H1 (cell line): ENCODE measurements around the gene SYT6. TPM values are rescaled to one million over a fixed set of nuclear protein-coding genes. Genes with fewer than 3 reads are reported as not detected.
"Not testable (repeated sequence)": the region's sequence is repeated elsewhere in the genome, so short reads cannot be mapped to it uniquely, and the experiment has no call there.

Experiments used
- CTCF ChIA-PET: fragments of 300-600 bp; sonication (Branson Sonifier 250); formaldehyde crosslinking; loops from one replicate; lab custom pipeline; 2021; ENCODE audit not compliant: partially characterized antibody; lab: Charles Lee
- POLR2A ChIA-PET: fragments of 300-600 bp; sonication (Branson Sonifier 250); formaldehyde crosslinking; loops from one replicate; lab custom pipeline; 2021; ENCODE audit warnings: inconsistent platforms; ENCODE audit not compliant: partially characterized antibody; lab: Charles Lee
- DNase-seq, 2 experiments: peaks; one replicate each; pipeline versions ENCODE4 v3.0.0 to v3.0.0-alpha.2; 2010 to 2022; ENCODE audit warnings: low spot score in 2 of 2, low read depth in 1 of 2, mixed read lengths in 1 of 2
- FAIRE-seq: peaks from 2 replicates; lab custom pipeline; 2011; peaks lifted over from hg19 to GRCh38; lab: Jason Lieb, UNC
- H2AFZ ChIP-seq: 2 replicates; pipeline ENCODE4 v1.8.1; 2012; ENCODE audit warnings: low read length, inconsistent platforms
- H2AK5ac ChIP-seq: 2 replicates; pipeline ENCODE4 v1.6.1; 2013; ENCODE audit warnings: low read depth, low read length
- H2BK120ac ChIP-seq: replicated peaks from 2 replicates; pipeline ENCODE3; 2013; ENCODE audit warnings: low read depth, low read length, inconsistent platforms
- H2BK12ac ChIP-seq: 2 replicates; pipeline ENCODE4 v1.6.1; 2013; ENCODE audit warnings: low read depth, low read length
- H2BK15ac ChIP-seq: 2 replicates; pipeline ENCODE4 v1.6.1; 2013; ENCODE audit warnings: low read length
- H2BK20ac ChIP-seq: 2 replicates; pipeline ENCODE4 v1.6.1; 2013; ENCODE audit warnings: low read length
- H2BK5ac ChIP-seq: 2 replicates; pipeline ENCODE4 v1.6.1; 2013; ENCODE audit warnings: low read depth, low read length
- H3K14ac ChIP-seq: 2 replicates; pipeline ENCODE4 v1.6.1; 2013; ENCODE audit warnings: inconsistent platforms; ENCODE audit not compliant: insufficient read length
- H3K18ac ChIP-seq: 2 replicates; pipeline ENCODE4 v1.6.1; 2013; ENCODE audit warnings: low read length; ENCODE audit errors: extremely low read depth
- H3K23ac ChIP-seq: 2 replicates; pipeline ENCODE4 v1.6.1; 2013; ENCODE audit warnings: inconsistent platforms; ENCODE audit not compliant: insufficient read length
- H3K23me2 ChIP-seq: 2 replicates; pipeline ENCODE4 v1.6.1; 2013; ENCODE audit warnings: low read depth, low read length
- H3K27ac ChIP-seq: 2 replicates; pipeline ENCODE4 v1.6.1; 2011; ENCODE audit warnings: low read depth, low read length, inconsistent platforms
- H3K27me3 ChIP-seq, 4 experiments: replicated peaks in 1 of 4; 1 replicate in 1 of 4; 2 replicates in 3 of 4; pipeline versions ENCODE4 v1.6.1 to v1.8.1; 2011 to 2013; ENCODE audit warnings: low read length in 3 of 4, mild to moderate bottlenecking in 3 of 4, inconsistent platforms in 2 of 4, mixed read lengths in 2 of 4, moderate library complexity in 1 of 4; ENCODE audit not compliant: control insufficient read depth in 3 of 4, insufficient read depth in 3 of 4; ENCODE audit errors: extremely low read depth in 1 of 4
- H3K36me3 ChIP-seq, 4 experiments: 2 replicates each; pipeline versions ENCODE4 v1.6.1 to v1.8.1; 2011 to 2013; ENCODE audit warnings: mild to moderate bottlenecking in 4 of 4, low read length in 3 of 4, moderate library complexity in 2 of 4, control low read depth in 1 of 4, inconsistent platforms in 1 of 4; ENCODE audit not compliant: insufficient read depth in 4 of 4, control insufficient read depth in 2 of 4
- H3K4ac ChIP-seq: replicated peaks from 2 replicates; pipeline ENCODE3; 2013; ENCODE audit warnings: low read length, low read depth, mixed read lengths, inconsistent platforms; ENCODE audit not compliant: insufficient read length
- H3K4me1 ChIP-seq, 4 experiments: replicated peaks in 1 of 4; 1 replicate in 1 of 4; 2 replicates in 3 of 4; pipeline versions ENCODE4 v1.6.1 to v1.8.1; 2011 to 2013; ENCODE audit warnings: low read length in 3 of 4, inconsistent platforms in 2 of 4, mixed read lengths in 1 of 4; ENCODE audit not compliant: insufficient read depth in 4 of 4, control insufficient read depth in 3 of 4
- H3K4me2 ChIP-seq, 2 experiments: 2 replicates each; pipeline versions ENCODE4 v1.6.1 to v1.8.1; 2011 to 2013; ENCODE audit warnings: low read depth in 2 of 2, low read length in 2 of 2, control low read depth in 1 of 2, inconsistent platforms in 1 of 2, mild to moderate bottlenecking in 1 of 2; ENCODE audit not compliant: insufficient read depth in 1 of 2
- H3K4me3 ChIP-seq, 4 experiments: fragments of 200-600, 300-600 bp in 1 of 4; sonication (generic), shearing (Covaris generic), sonication (Bioruptor Twin) in 1 of 4; 2 replicates each; pipeline versions ENCODE4 v1.5.1 to v1.8.1; 2011 to 2016; ENCODE audit warnings: low read length in 4 of 4, low read depth in 3 of 4, control low read depth in 2 of 4, inconsistent platforms in 2 of 4, mild to moderate bottlenecking in 2 of 4, mixed read lengths in 1 of 4, moderate library complexity in 1 of 4; ENCODE audit not compliant: insufficient read depth in 2 of 4; ENCODE audit errors: extremely low read depth in 1 of 4
- H3K56ac ChIP-seq: replicated peaks from 2 replicates; pipeline ENCODE3; 2013; ENCODE audit warnings: low read depth, mild to moderate bottlenecking, mixed read lengths, low read length, inconsistent platforms; ENCODE audit not compliant: insufficient read length
- H3K79me1 ChIP-seq: 2 replicates; pipeline ENCODE4 v1.6.1; 2013; ENCODE audit warnings: low read depth, low read length, control low read depth
- H3K79me2 ChIP-seq, 2 experiments: 2 replicates each; pipeline versions ENCODE4 v1.6.1 to v1.8.1; 2012 to 2013; ENCODE audit warnings: low read length in 2 of 2, mild to moderate bottlenecking in 2 of 2, inconsistent platforms in 1 of 2; ENCODE audit not compliant: insufficient read depth in 2 of 2, control insufficient read depth in 1 of 2
- H3K9ac ChIP-seq, 4 experiments: replicated peaks in 1 of 4; 1 replicate in 1 of 4; 2 replicates in 3 of 4; pipeline versions ENCODE4 v1.6.1 to v1.8.1; 2011 to 2013; ENCODE audit warnings: low read depth in 3 of 4, low read length in 3 of 4, control low read depth in 2 of 4, mild to moderate bottlenecking in 2 of 4, moderate library complexity in 2 of 4, inconsistent platforms in 1 of 4; ENCODE audit errors: extremely low read depth in 1 of 4
- H3K9me3 ChIP-seq, 2 experiments: 2 replicates each; pipeline versions ENCODE4 v1.6.1 to v1.8.1; 2012 to 2013; ENCODE audit warnings: mild to moderate bottlenecking in 2 of 2, moderate library complexity in 2 of 2, control low read depth in 1 of 2, inconsistent platforms in 1 of 2, low read depth in 1 of 2, low read length in 1 of 2, mixed read lengths in 1 of 2; ENCODE audit not compliant: insufficient read depth in 2 of 2
- H4K20me1 ChIP-seq, 2 experiments: replicated peaks in 1 of 2; 2 replicates each; pipeline versions ENCODE3 to v1.8.1; 2011 to 2013; ENCODE audit warnings: inconsistent platforms in 2 of 2, low read length in 2 of 2, mild to moderate bottlenecking in 1 of 2; ENCODE audit not compliant: insufficient read depth in 2 of 2, control insufficient read depth in 1 of 2
- H4K5ac ChIP-seq: 2 replicates; pipeline ENCODE4 v1.6.1; 2013; ENCODE audit warnings: low read length, low read depth, mixed read lengths, inconsistent platforms; ENCODE audit not compliant: insufficient read length
- H4K8ac ChIP-seq: 2 replicates; pipeline ENCODE4 v1.8.0; 2013; ENCODE audit warnings: mild to moderate bottlenecking, moderate library complexity, low read length, inconsistent platforms; ENCODE audit not compliant: insufficient read depth; ENCODE audit errors: extremely low read depth
- H4K91ac ChIP-seq: replicated peaks from 2 replicates; pipeline ENCODE3; 2013; ENCODE audit warnings: low read length, mixed read lengths, inconsistent platforms; ENCODE audit not compliant: insufficient read length
- WGBS, 2 experiments: shearing (Covaris generic) in 1 of 2; methylation state at CpG; one replicate each; pipeline versions ENCODE4 v1.1.6 to v1.1.7; 2013 to 2015; ENCODE audit warnings: low lambda C conversion rate in 2 of 2, mixed read lengths in 2 of 2, inconsistent platforms in 1 of 2, low coverage in 1 of 2, missing lambda C conversion rate in 1 of 2; ENCODE audit not compliant: insufficient replicate concordance in 2 of 2, insufficient coverage in 1 of 2, insufficient read length in 1 of 2; ENCODE audit errors: extremely low coverage in 1 of 2, missing lambda C conversion rate in 1 of 2; 5-methylcytosine and 5-hydroxymethylcytosine counted together
- polyA plus RNA-seq, 7 experiments: library from polyadenylated mRNA; depleted of rRNA in 3 of 7; stranded (reverse) in 5 of 7; unstranded in 2 of 7; fragments of >200 nt in 5 of 7; fragments of 200-250 nt in 2 of 7; gene quantifications; 1 replicate in 5 of 7; 2 replicates in 1 of 7; 4 replicates in 1 of 7; pipeline versions ENCODE4 v1.2.1 to v1.2.3, GENCODE V29; 2011 to 2013; ENCODE audit warnings: missing spikeins in 2 of 7, mixed read lengths in 2 of 7
- total RNA-seq: library from RNA; stranded (reverse); fragmentation: NEBNext Ultra II Directional; extraction: Animal tissue kit (Norgen Biotek cat#: 25700); gene quantifications from 2 replicates; pipeline ENCODE4 v1.2.1, GENCODE V29; 2021

SYT6 gene
- total and polyA plus RNA-seq, 2 of the 8 experiments (the other 6 are each of a cell fraction or from before 2014, with no cell fraction given), result 33.7 to 83.5 TPM

- FAIRE-seq, H2BK15ac ChIP-seq, POLR2A ChIA-PET, H2AFZ ChIP-seq, H3K23ac ChIP-seq, H3K9ac ChIP-seq, H3K79me2 ChIP-seq, DNase-seq, H4K91ac ChIP-seq, H2BK12ac ChIP-seq, H3K4me3 ChIP-seq, H3K79me1 ChIP-seq, H4K8ac ChIP-seq, H2BK5ac ChIP-seq, H3K14ac ChIP-seq, H3K27ac ChIP-seq, H3K4me1 ChIP-seq, H4K20me1 ChIP-seq, H3K18ac ChIP-seq, H4K5ac ChIP-seq, H2BK20ac ChIP-seq, H2BK120ac ChIP-seq, H3K27me3 ChIP-seq, H2AK5ac ChIP-seq, H3K4me2 ChIP-seq, H3K4ac ChIP-seq, H3K23me2 ChIP-seq, H3K56ac ChIP-seq: not testable (repeated sequence)
- H3K36me3 ChIP-seq, result peaks cover 0 to 20% (median 8%) of the 10 kb centered on the region in 4 experiments; a peak in 3 of 8 replicates
- peaks cover 18 to 23% of the 10 kb centered on the region in 2 experiments for H3K9me3 ChIP-seq
- CTCF ChIA-PET, result interaction anchor here (1.1 to 2.3 kb wide), 2 partner anchors 10 to 64 kb away, joined by 3 to 5 read pairs; no protein-coding TSS in a partner anchor
These were observed 83.9 kb downstream of the SYT6 start for GRCh38 chr1:114069762-114070161.

DNA sequence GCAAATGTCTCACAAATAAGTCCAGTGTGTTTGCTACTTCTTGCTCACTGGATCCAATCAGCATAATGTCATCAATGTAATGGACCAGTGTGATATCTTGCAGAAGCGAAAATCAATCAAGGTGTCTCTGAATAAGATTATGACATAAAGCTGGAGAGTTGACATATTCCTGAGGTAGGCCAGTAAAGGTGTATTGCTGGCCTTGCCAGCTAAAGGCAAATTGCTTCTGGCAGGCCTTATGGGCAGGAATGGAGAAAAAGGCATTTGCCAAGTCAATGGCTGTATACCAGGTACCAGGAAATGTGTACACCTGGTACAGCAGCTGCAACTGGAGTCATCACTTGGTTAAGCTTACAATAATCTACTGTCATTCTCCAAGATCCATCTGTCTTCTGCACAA, 85.0 kb downstream of the SYT6 start:
- H3K79me2 ChIP-seq, H2BK12ac ChIP-seq, H3K14ac ChIP-seq, DNase-seq, H2AFZ ChIP-seq, H3K27me3 ChIP-seq, H3K4me3 ChIP-seq, H4K20me1 ChIP-seq, H2BK5ac ChIP-seq, H2BK20ac ChIP-seq, H4K91ac ChIP-seq, H3K4me1 ChIP-seq, H2AK5ac ChIP-seq, H4K8ac ChIP-seq, H3K23me2 ChIP-seq, FAIRE-seq, H3K27ac ChIP-seq, H3K56ac ChIP-seq, H4K5ac ChIP-seq, H3K4me2 ChIP-seq, H3K9ac ChIP-seq, H3K18ac ChIP-seq, H2BK120ac ChIP-seq, H3K79me1 ChIP-seq, H2BK15ac ChIP-seq, H3K23ac ChIP-seq, H3K4ac ChIP-seq: not testable (repeated sequence)
- 81% methylated on average over 1 of the region's 1 CpG; no CpG with 5 or more reads in 1 of the 2 experiments for WGBS, 2 experiments
- Histone ChIP-seq H3K9me3 (peaks cover 18 to 22% of the 10 kb centered on the region in 2 experiments), H3K36me3 (peaks cover 0 to 20% (median 8%) of the 10 kb centered on the region in 4 experiments; a peak in 3 of 8 replicates)
- ChIA-PET POLR2A (interaction anchor here (0.9 kb wide), 1 partner anchor 30 kb away, joined by 3 read pairs; no protein-coding TSS in a partner anchor), CTCF (interaction anchor here (0.9 to 2.3 kb wide), 2 partner anchors 11 to 89 kb away, joined by 3 to 5 read pairs; partner anchors contain the start of gene OLFML3)
